GM19023 (cell line): ENCODE results near the gene VSIR.

ENCODE experiments used
- ATAC-seq: cut with Tn5 transposase; IDR thresholded peaks from one replicate; pipeline ENCODE4 v1.9.1; 2021; ENCODE audit warnings: mild to moderate bottlenecking, moderate library complexity; ENCODE audit not compliant: unreplicated experiment

VSIR gene

DNA sequence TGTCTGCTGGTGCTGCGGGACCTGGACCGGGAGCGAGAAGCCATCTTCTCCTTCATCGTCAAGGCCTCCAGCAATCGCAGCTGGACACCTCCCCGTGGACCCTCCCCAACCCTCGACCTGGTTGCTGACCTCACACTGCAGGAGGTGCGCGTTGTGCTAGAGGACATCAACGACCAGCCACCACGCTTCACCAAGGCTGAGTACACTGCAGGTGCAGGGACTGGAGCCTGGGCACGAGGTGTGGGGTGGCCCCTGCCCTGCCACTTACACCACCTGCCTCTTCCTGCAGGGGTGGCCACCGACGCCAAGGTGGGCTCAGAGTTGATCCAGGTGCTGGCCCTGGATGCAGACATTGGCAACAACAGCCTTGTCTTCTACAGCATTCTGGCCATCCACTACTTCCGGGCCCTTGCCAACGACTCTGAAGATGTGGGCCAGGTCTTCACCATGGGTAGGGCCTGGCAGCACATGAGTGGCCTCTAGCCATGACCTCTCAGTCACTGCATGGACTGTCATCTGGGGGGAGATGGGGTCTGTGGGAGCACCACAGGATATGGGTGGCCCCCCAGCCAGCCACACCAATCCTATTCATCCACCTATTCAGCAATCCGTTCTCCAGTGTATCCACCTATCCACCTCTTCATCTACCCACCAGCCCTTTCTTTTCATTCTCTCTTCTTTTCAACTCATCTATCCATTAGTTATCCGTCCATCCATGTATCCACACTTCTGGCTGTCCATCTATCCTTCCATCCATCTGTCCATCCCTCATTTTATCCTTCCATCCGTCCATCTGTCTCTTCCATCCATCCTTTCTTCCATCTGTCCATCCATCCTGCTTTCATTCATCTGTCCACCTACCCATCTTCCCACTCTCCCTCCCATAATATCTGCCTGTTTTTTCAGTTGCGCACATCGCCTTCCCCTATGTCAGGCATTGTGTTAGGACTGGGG lies 34.5 kb upstream of the VSIR start:
- ATAC-seq, result no peak

DNA sequence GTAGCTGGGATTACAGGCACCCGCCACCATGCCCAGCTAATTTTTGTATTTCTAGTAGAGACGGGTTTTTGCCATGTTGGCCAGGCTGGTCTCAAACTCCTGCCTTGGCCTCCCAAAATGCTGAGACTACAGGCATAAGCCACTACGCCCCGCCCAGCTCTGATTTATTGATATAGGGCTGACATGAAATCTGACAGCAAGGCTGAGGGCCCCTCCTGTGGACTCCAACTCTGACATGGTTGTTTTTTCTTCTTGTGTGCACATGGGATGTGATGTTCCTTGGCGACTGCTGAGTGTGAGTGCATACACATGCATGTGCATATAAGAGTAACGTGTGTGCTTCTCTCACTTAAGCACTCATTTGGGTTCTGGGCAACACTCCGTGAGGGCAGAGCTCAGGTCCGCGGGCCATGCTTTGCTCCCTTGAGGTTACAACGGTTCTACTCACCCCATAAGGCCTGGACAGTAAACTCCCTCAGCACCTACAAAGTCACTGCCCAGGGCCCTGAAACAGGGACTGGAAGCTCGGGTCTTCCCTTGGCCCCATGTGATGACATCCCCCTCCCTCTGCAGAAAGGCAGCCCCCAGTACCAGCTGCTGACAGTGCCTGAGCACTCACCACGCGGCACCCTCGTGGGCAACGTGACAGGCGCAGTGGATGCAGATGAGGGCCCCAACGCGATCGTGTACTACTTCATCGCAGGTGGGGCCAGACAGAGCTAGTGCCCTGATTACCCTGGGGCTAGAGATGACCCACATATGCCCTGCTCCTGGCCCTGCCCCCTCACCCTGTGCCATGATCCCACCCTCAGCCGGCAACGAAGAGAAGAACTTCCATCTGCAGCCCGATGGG lies 33.6 kb upstream of the VSIR start:
- no peak for ATAC-seq

DNA sequence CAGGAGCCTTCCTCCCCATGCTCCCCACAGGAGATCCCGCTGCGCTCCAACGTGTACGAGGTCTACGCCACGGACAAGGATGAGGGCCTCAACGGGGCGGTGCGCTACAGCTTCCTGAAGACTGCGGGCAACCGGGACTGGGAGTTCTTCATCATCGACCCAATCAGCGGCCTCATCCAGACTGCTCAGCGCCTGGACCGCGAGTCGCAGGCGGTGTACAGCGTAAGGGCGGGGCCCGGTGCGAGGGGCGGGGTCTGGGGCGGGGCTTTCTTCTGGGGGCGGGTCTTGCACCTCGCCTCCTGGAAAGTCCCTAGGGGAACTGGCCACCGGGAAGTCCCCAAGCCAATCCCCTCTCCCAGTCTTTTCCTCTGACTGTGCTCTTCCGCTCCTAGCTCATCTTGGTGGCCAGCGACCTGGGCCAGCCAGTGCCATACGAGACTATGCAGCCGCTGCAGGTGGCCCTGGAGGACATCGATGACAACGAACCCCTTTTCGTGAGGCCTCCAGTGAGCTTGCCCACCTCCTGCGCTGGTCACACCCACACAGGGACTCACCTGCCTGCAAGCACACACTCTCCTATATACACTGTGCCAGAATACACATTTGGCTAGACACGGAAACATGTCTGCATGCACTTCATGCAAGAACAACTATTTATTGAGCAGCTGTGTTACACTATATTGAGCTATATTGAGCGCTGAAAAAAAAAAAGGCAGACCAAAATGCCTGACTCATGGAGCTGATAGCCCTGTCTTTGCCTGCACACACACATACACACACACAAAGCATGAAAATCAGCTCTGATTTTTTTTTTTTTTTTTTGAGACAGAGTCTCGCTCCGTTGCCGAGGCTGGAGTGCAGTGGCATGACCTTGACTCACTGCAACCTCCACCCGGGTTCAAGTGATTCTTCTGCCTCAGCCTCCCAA lies 32.7 kb upstream of the VSIR start:
- no peak for ATAC-seq

DNA sequence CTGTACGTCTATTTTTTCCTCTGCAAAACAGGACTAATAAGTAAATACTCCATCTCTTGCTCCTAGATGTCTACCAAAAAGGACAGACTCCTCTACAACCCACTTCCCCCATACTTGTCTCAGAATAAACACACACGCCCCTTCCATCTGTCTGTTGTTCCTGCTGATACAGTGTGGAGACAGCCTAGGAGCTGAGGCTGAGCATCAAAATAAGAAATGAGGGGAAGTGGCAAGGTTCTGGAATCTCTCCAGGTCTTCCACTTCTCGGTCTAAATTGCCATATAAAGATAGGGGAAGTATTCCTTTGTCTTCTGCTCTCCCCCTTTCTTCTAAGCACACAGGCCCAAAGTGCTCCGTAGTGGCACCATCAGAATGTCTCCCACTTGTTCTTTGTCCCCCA lies 30.8 kb upstream of the VSIR start:
- ATAC-seq, result no peak

DNA sequence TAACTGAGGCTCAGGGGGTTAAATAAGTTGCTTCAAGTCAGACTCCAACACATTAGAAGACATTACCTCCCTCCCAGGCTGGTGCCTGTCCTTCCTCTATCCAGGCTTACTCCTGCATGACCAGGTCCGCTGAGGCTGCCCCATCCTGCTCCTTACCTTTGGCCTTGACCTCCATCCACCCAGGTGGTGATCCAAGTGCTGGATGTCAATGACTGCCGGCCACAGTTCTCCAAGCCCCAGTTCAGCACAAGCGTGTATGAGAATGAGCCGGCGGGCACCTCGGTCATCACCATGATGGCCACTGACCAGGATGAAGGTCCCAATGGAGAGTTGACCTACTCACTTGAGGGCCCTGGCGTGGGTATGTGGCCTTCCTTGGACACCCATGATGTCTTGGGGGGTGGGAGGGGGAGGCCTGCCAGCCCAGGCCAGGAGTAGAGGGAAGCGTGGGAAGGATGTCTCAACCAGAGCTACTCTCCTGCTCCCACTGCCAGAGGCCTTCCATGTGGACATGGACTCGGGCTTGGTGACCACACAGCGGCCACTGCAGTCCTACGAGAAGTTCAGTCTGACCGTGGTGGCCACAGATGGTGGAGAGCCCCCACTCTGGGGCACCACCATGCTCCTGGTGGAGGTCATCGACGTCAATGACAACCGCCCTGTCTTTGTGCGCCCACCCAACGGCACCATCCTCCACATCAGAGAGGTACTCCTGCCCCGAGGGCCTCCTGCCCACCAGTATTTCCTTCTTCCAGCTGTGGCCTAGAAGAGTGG lies 29.6 kb upstream of the VSIR start:
- ATAC-seq, result no peak

DNA sequence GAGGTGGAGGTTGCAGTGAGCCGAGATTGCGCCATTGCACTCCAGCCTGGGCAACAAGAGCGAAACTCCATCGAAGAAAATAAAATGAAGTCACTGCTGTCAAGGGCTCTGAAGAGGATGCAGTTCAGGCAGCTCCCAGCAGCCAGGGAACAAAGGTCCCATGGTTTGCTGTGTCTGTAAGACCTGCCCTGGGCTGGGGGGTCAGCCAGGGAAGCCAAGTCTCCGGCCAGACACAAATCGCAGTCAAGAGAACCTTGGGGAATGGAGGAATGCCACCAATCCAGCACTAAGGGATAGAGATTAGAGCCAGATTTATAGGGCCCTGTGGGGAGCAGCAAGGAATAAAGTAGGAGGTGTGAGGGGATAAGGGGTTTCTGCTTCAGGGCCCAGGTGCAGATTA lies 28.9 kb upstream of the VSIR start:
- ATAC-seq, result no peak

DNA sequence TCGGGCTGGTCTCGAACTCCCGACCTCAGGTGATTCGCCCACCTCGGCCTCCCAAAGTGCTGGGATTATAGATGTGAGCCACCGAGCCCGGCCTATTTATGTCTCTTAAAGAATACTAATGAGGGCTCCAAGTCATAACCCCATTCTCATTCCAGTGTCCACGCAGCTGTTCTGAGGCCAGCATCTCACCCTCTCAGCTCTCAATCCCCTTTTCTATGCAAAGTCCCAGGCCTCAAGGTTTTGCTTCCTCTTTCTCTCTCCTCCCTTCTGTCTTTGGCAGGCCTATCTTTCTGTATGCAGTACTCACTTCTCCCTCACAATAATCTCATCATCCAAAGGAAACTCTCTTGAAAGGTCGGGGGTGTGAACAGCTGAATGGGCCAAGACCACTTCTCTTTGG lies 28.0 kb upstream of the VSIR start:
- peak; percentile 86 for ATAC-seq

DNA sequence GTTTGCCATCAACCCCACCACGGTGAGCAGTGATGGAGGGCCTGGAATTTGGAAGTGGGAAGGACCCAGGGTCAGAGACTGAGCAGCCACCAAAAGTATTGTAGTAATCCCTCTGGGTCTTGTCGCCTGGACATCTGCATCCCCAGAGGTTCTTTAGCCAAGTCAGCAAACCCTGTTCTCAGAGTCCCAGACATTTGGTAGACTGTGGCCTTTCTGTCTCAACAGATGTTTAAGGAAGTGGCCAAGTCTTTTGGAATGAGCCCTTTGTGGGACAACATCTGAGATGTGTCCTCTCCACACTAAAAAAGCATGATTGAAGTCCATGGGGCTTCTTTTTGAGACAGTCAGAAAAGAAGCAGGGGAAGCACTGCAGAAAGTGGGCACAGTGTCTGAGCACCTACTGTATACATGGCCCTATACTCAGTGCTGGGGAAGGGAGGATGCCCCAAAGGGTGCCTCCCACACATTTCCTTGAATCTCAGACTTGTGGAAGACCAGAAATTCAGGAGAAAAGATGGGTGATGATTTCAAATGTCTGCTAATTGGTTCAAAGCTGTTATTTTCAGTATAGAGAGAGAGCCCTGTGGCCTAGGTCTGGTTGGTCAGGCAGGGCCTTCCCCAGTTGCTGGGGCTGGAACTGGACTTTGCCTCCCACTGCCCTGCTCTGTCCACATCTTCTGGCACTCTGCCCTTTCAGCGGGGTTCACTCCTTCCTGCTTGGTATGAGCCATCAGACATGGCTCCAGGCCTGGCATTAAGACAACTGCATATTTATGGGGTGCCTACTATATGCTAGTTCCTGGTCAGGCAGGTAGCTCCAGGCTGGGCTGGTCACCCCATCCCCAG lies 26.5 kb upstream of the VSIR start:
- ATAC-seq, result no peak

DNA sequence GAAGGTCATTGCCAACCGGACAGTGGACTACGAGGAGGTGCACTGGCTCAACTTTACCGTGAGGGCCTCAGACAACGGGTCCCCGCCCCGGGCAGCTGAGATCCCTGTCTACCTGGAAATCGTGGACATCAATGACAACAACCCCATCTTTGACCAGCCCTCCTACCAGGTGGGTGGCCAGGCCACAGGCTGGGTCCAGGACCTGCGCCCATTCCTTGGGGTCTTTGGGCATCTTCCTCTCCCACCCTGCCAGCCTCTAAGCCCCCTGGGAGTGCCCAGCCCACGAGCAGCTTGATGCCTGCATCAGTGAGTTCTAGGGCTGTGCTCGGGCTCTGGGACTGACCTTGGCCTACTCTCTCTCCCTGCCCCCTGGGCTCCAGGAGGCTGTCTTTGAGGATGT lies 25.8 kb upstream of the VSIR start:
- ATAC-seq, result no peak

DNA sequence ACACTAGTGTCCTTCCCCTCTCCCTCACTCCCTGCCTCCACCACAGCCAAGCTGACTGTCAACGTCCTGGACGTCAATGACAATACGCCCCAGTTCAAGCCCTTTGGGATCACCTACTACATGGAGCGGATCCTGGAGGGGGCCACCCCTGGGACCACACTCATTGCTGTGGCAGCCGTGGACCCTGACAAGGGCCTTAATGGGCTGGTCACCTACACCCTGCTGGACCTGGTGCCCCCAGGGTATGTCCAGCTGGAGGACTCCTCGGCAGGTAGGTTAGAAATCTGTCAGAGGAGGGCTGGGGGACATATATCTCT lies 24.9 kb upstream of the VSIR start:
- no peak for ATAC-seq

DNA sequence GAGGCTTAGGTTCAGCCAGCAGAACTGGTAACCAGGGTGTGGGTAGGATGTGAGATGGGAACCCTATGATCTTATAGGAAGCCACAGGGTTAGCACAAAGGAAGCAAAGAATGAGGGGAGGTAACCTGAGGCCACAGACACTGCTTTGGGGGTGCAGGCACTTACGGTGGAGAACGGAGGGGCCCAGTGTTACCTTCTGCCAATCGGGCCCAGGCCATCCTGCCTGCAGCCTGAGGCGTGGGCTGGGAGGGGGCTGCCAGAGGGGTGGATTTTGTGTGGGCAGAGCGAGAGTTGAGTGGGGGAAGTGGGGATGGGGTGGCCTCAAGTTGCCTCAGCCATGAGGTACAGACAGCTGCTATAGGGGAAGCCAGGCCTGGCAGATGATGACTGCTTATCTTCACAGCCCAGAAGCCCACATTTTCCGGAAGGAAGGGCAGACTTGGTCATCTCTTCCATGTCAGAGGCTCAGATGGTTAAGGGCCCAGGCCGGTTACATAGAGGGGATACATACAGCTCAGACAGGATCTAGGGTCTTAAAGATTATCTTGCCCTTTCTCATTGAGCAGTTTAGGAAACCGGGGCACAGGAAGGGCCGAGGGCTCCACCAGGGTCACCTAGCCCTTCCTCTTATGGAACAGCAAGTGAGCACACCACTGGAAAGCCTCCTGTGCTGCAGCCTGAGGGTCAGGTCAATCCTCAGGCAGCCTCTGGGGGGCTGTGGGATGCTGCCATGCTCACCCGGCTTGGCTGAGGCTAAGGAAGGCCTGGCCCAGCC lies 24.4 kb upstream of the VSIR start:
- ATAC-seq, result no peak

DNA sequence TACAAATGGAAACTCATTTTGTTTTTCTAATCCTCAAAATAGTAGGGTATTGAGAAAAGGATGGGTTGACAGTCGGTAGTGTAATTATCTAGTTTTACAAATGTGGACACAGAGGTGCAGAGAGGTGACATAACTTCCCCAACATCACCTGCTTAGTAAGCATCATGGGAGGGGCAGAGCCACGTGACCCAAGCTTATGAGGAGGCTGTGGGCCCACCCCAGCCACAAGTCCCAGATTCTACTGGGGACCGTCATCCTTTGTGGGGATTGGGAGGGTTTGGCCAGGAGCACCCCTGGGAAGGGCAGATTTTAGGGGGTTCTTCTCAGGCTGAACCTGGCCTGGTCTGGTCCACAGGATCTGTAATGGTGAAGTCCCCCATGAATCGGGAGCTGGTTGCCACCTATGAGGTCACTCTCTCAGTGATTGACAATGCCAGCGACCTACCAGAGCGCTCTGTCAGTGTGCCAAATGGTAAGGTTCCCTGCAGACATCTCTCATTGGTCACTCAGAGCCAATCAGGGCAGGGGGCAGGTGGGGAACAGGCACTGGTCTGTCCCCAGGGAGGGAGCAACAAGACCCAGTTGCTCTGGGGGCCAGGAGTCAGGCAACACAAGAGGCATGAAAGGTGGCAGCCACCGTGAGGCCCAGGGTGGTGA lies 23.6 kb upstream of the VSIR start:
- ATAC-seq, result no peak

DNA sequence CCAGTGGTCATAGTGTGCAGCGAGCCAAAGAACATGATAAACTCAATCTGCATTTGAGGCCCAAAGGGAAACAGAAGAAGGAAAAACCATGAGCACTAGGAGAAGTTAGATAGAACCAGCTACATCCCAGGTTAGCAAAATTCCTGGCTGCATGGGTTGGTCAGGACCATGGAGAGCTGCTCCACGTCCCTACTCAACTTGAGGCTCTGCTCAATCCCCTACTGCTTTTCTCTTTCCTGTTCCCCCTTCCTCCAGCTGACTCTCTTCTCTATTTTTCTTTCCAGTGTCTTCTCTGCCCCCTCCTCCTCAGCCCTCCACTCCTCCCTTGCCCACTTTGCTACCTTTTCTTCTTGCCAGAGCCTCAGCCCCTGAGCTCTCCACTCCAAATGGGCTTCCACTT lies 21.9 kb upstream of the VSIR start:
- no peak for ATAC-seq

DNA sequence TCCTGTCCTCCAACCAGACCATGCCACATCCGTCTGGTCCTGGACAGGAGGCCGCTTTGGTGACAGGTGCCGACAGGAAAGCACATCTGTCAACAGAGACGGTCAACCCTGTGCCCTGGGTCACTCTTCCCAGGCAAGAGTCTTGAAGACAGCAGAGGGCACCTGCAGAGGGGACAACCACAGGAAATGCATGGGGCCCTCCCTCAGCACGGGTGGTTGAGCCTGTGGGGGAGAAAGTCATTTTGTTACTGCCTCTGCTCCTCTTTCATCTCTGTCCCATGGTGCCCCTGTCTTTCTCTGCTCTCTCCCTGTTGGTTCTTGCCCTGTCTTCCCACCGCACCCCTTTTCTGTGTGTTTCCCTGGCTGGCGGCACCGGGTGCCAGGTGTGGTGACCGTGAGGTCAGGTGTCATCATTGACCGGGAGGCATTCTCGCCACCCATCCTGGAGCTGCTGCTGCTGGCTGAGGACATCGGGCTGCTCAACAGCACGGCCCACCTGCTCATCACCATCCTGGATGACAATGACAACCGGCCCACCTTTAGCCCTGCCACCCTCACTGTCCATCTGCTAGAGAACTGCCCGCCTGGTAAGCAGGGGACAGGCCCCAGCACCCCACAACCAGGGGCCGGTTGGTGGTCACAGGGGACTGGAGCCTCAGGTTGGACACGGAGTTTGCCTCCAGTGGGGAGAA lies 17.6 kb upstream of the VSIR start:
- no peak for ATAC-seq

DNA sequence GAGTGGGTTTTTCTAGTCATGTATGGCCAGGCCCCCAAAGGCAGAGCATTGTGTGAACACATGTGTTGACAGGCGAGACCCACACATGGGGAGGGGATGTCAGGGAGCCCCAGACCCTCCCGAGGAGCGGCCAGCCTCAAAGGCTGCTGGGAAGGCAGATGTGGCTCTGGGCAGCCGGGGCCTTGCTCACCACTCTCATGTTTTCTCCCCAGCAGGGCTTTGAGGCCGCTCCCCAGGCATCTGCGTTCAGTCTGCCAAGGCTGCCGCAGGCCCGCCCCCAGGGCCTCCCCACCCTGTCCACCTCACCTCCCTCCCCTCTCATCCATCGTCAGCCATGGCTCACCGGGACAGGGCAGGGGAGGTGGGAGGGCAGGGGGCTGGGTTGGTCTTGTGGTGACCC lies 16.6 kb upstream of the VSIR start:
- no peak for ATAC-seq

DNA sequence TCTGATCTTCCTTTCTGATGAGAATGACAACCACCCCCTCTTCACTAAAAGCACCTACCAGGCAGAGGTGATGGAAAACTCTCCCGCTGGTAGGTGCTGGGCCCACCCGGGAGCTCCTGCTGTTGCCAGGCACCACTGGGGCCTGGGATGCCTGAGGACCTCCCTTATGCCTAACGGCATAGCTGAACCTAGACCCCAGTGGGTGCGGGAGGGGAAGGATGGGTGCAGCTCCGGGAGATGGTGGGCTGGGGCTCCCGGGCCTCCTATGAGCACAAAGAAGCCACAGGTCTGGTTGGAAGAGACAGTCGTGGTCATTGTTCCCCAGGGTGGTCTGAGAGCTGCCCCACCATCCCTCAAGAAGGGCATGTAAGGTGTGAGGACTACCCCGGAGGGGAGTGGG lies 15.6 kb upstream of the VSIR start:
- no peak for ATAC-seq

DNA sequence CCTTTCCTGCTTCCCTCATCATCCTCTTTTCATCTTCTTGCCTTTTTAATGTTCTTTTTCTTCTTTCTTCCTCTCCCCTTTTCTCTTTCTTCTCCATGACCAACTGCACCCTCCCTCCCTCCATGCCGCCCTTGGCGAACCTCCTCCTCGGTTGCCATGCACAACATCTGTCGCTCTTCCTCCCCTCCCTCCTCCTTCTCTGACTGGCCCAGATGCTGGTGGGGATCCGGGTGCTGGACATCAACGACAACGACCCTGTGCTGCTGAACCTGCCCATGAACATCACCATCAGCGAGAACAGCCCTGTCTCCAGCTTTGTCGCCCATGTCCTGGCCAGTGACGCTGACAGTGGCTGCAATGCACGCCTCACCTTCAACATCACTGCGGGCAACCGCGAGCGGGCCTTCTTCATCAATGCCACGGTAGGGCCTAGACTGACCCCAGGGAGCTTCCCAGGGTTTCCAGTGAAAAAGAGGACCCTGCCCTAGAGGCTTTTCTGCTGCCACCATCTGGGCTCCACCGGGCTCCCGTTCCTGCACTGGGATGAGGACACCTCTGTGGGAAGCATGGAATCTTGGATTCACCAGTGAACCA lies 11.5 kb upstream of the VSIR start:
- no peak for ATAC-seq
